Myocyte (in vitro differentiated cells): Measurements from ENCODE around the gene RFFL. TPM values are rescaled to one million over a fixed set of nuclear protein-coding genes. Genes with fewer than 3 reads are reported as not detected.

ENCODE experiments used
- DNase-seq: peaks from one replicate; pipeline ENCODE4 v3.0.0-alpha.2; 2012; ENCODE audit warnings: low read depth
- total RNA-seq: library from RNA; depleted of rRNA; stranded (reverse); fragments of >200 nt; gene quantifications from 2 replicates; pipeline ENCODE4 v1.2.3, GENCODE V29; 2014

Gene RFFL
- total RNA-seq, 1 donor from 2014 or later: 9.9 TPM

DNA sequence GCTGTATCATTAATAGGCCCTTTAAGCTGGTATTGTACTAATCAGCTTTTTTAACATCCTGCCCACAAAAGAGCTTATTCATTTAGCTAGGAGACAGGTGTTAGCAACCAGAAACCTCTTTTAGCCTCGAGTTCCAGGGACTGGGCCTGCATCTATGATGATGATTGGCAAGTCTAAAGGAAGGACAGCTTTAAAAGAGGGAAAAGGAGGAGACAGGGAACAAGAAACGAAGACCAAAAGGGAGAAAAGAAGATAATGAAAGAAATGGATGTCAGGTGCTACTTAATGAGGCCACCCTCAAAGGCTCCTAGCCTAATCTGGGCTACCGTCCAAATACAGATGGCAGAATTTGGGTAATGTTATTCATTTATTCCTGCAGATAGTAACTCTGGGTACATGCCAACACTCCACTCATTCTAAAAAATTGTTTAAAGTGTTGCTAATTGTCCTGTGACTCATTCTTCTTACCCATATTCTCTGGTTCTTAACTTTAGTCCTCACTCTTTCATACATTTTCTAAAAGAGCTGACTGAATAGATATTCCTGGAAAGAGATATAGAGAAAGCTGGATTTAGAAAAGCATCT, 18.7 kb upstream of the RFFL start:
- DNase-seq: peak; percentile 71

DNA sequence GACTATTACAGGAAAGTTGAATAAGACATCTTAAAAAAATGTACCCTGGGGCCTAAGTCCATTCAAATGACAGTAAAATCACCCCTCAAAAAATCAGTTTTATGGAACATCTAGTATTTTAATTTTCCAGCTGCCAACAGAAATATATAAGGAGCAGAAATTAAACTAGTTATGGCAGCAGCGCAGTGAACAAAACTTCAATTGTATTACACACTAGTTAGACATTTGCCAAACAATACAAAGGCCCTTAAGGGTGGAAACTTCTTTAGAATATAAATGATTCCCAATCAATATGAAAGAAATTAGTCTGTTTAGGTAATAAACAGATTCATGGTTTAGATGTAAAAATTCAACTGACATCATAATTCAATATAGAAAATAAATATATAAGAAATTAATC, 18.1 kb upstream of the RFFL start:
- no peak for DNase-seq

DNA sequence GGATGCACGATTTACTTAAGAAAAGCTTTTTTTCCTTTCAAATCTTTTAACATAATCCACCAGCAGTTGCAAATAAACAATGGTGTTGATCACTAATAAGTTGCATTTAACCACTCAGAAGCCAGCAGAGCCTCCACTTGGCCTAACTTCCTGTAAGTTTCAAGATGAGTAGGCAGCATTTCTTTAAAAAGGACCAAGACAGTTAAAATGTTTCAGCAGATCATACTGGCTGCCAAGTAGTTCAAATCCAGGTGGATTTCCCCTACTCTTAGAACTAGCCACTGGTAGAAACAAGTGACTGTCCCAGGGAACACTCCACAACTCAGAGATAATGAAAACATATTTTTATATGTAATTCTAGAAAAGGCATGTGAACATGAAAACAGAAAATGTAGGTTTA, 17.0 kb upstream of the RFFL start:
- no peak for DNase-seq

DNA sequence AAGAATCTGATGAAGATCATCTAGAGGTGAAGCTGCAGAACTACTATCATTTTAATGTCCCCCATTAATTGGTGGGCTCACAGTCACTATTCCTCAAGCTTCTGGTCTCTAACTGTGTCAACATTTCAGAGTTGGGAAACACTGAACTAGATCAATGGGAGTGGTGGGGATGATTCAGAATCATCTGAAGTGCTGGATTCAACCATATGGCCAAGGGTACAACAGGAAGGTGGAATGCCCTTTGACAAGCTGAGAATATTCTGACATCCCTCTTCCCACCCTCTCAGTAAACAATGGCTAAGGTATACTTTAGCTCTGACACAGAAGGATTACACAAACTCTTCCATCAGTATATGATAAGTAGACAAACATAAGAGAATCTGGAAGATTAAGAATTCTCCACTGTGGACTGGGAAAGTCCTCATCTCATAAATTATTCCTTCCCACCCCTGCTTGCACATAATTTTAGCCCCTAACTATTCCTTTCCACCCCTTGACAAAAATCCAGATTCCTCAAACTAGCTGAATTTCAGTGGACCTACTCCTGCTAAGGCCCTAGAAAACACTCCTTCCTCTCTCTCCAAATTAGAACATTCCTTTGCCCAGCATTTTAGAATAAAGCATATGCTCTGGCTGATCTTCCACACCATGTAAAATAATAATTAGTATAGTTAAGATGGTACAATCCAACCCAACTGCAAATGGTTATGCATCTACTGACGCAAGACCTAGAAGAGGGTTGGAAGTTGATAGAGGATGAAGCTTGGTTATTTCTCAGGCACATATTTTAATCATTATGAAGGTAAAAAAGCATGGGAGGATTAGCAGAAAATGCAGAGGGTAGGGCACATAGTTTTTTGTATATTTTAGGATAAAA, 16.3 kb upstream of the RFFL start:
- DNase-seq: no peak

DNA sequence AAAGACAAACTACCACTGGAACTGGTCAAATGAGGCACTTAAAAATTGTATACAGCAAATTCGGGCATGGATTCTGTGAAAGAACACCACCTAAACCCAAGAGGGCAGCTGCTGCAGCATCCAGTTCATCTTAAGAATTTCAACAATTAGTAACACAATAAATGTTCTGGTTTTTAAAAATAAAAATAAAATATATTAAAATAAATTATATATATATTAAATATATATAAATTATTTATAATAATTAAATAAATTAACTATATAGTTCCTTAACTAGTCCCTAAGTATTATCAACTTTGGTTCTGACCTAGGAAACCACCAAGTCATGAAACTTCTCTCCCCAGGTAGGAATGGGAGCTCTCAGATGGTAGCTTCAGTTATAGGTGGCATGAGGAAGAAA, 13.4 kb upstream of the RFFL start:
- no peak for DNase-seq

DNA sequence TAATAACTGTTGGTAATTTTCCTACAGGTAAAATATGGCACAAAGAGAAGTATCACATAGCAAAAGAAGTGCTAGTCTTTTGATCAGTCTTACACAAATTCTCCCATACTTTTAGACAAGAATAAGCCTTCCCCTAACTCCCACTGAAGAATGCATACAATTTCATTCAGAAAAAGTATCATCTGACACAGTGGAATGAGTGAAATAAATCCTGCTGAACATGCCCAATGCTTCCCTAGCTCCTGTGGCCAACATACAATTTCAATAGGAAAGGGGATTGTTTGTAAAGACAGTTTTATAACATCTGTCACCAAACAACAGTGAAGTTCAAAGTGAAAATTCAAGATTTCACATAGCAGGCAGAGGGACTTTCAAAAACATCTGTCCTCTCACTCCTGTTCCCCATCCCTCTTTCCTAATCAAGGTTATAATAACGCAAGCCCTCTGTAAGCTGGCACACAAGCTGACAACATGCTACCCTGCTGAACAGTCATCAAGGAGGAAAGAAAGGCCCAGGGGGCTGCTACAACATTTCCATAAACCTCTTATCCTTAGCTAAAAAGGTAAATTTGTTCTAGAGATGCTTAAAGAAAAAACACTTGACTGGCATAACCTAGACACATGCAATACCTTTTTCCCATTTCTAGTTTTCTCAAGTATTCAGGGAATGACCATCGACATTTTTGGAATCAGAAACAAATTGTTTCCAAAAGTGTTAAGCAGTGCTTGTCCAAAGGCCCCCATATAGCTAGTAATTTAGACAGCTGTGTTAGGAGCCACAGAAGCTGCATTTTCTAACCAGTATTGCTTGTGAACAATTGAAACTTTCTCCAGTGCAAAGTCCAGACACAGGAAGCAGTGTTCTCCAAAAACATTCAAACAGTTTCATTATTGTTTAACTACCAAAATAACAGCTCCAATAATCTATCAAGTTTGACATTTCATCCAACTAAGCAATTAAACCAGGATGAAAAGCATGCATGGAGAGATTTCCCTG, 11.5 kb upstream of the RFFL start:
- no peak for DNase-seq

DNA sequence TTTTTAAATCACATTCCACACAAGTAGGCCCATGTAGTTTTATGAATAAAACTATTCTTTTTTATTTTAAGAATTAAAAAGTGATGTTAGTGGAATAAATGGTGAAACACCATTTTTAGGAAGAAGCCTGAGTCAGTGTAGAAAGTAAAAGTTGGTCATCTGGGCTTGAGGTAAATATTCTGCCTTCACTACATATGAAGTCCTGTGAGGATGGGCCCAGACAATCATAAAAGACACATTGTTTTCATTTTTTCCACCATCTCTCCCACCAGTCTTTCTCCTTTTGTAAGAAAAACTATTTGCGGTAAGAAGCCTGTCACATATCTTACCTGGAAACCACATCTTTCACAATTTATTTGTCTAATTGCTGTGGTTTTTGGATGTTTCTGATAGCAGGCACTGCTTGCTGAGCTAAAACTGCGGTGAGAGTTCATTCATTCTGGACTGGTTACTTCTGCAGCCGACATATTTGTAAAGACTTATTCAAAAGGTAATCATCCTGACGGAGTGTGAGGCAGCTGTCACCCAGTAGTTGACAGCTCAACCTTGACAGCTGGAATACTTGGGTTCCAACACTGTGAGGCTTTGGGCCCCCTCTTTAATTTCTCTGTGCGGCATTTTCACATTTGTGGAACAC, 10.6 kb upstream of the RFFL start:
- DNase-seq: no peak

DNA sequence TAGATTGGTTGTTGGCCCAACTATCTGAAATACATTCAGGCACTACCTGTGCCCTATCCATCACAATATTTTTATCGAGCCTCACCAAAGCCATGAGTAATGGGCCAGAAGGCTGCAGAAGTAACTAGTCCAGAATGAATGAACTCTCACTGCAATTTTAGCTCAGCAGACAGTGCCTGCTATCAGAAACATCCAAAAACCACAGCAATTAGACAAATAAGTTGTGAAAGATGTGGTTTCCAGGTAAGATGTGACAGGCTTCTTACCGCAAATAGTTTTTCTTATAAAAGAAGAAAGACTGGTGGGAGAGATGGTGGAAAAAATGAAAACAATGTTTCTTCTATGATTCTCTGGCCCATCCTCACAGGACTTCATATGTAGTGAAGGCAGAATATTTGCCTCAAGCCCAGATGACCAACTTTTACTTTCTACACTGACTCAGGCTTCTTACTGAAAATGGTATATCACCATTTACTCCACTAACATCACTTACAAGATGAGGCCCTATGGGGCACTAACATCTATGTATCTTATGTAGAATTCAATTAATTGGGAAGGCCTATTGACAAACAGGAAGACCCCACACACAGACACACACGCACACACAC, 9.8 kb upstream of the RFFL start:
- DNase-seq: no peak

DNA sequence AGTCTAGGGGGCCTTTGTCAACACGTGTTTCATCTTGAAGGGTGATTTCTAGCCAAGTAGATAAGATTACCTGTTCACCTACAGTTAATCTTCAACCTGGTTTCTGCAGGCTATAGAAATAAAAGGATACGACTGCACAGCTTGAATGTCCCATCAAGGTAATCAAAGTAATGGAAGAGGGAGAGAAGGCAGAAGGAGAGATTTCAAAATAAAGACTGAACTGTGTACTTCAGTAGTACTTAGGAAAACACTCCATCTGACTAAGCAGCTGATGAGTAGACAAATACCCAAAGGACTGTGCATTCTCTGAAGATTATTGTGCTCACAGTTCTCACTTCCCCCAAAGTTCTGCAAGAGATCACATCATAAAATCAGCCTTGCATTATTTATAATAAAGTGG, 5.8 kb upstream of the RFFL start:
- DNase-seq: no peak

DNA sequence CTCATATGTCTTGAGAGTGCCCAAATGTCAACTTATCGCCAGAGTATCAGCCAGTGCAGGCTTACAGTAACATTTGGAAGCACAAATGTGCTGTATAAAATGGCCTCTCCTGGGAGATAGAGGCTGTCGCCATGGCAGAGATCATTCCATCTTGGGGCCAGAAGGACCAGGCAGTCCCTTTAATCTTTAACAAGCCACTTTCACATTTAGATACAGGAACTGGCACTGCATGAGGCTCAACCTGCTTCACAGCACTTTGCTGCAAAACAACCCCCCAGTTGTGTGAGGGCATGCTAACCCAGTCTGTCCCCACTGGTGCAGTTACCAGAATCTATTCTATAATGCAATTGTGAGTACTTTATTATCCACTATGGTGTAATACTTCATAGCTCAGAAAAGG, 4.7 kb upstream of the RFFL start:
- no peak for DNase-seq

DNA sequence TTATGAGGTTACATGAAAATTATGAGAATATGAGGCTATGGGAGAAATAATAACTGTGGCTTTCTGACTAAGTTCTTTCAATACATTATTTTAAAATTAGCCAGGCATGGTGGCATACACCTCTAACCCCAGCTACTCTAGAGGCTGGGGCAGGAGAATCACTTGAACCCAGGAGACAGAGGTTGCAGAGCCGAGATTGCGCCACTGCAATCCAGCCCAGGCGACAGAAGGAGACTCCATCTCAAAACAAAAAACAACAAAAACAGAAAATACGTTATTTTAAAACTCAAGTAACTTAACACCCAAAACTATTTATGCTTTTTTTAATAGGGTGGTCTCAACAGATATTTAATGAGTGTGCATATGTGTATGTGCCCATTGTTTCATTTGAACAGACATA, 2.4 kb upstream of the RFFL start:
- no peak for DNase-seq

DNA sequence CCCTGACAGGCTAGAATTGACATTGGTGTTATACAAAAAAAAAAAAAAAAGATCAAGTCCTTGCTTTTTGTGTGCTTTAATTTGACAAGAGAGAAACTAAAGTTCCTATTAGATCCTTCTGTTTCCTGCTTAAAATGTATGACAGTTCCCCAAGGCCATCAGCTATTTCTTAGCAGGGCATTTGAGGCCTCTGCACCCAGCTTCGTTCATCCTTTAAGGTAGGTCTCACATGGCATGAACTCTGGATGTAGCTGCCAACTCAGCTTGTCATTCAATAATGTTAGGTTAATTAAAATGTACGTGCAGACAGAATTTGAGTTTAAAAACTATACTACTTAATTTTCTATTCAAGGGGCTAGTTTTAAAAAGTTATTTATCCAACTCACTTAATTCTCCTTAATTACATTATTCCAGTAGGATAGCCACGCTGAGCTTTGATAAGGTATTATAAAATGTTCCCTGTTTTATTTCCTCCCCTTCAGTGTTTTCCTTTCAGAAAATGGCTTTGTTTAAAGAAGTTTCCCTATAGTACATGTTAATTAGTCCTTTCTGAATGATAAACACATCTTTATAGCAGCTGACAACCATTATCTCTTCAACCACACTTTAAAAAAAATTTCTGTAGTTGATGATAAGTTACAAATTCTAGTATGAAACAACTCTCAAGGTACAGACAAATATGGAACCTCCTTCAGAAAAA, 1.2 kb upstream of the RFFL start:
- no peak for DNase-seq

DNA sequence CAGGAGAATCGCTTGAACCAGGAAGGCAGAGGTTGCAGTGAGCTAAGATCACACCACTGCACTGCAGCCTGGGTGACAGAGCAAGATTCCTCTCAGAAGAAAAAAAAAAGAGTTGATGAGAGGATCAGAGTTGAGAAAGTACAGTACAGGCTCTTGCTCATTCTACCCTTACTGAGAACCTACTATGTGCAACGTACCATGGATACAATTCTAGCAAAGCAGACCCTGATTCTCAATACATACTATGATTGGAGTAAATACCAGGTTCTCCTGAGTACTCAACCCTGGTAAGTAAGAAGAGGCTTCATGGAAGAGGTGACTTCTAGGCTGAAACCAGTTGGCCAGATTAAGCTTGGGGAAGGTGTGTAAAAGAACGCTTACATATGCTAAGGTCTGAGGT, 1.2 kb downstream of the RFFL start:
- no peak for DNase-seq

DNA sequence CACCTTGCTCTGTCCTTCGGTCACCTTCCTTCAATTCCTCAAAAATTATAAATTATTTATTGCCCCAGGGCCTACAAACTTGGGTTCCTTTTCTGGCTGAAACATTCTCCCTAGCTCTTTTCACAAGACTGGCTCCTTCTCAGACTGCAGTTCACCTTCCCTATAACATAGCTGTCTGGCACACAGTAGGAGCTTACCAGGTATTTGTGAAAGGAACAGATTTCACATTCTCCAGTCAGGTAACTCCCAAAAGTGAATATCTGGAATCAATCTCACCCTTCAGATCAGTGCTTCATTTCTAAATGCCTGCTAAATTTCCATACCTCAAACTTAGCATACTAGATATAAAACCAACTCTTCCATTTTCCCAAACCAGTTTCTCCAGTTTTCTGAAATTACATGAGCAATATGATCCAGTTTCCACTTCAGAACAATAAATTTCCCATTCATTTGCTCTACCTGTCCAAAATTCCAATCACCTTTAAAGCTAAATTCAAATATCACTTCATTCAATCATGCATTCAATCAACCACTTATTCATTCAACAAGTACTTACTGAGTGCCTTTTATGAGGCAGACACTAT, 6.1 kb downstream of the RFFL start:
- no peak for DNase-seq

DNA sequence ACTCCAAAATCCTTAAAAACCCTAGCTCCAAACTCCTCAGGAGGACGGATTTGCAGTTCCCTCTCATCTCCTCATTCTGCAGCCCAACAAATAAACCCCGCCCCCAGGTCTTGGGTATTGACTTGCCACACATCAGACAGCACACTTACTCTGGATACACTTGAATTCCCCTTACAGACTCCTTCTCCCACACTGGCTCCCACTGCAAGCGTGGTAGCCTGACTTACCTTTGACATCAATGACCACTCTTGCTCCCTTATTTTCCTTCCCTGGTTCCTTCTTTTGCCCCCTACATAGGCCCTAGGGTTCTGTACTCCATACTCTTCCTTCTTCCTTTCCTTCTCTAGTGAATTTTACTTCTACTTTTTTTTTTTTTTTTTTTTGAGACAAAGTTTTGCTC, 7.5 kb downstream of the RFFL start:
- peak; percentile 5 for DNase-seq

DNA sequence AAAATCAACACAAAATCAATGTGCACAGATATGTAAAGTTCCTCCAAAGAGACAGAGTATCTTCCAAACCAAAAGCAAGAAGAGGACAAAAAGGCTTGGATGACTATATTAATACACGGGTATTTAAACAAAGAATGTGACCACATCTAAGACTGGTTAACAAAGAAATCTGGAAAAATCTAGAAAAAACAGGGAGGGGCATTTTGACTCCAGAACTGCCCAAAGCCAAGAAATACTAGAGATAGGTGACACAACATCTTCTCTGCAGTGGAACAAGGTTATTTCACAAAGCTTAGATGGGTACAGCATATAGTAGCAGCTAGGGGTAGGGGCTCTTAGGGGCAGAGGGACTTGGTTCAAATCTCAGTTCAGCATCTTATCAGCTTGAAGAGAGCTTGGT, 10.3 kb downstream of the RFFL start:
- no peak for DNase-seq

DNA sequence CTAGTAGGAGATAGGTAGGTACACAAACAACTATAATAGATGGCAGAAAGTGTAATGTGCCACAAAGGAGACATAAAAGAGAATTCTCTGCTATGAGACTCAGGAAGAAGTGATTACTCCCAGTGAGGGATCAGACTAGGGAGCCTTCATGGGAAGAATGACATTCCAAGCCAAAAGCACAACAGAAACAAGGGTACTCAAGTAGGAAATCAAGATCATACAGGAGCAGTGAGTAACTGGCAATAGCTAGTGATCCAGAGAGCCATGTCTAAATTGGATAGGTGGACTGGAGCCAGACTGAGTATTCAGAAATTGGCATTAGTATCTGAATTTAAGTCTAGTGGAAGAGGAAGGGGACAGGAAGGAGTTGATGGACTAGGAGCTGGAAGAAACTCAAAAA, 10.7 kb downstream of the RFFL start:
- no peak for DNase-seq

DNA sequence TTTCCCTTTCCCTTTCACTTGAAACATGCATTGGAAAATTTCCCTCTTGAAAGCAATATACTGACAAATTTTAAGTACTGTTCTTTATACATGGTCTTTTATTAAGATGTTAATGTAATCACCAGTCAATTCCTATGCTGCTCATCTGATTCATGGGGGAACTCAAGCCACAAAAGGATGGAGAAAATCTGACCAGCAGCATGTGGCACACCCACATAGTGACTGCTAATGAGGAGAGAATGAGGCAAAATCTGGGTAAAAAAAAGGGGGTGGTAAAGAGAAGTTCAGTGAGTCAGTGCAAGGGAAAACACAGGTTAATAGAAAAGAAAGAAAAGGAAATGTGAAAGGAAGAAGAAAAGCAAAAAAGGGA, 11.3 kb downstream of the RFFL start:
- no peak for DNase-seq

DNA sequence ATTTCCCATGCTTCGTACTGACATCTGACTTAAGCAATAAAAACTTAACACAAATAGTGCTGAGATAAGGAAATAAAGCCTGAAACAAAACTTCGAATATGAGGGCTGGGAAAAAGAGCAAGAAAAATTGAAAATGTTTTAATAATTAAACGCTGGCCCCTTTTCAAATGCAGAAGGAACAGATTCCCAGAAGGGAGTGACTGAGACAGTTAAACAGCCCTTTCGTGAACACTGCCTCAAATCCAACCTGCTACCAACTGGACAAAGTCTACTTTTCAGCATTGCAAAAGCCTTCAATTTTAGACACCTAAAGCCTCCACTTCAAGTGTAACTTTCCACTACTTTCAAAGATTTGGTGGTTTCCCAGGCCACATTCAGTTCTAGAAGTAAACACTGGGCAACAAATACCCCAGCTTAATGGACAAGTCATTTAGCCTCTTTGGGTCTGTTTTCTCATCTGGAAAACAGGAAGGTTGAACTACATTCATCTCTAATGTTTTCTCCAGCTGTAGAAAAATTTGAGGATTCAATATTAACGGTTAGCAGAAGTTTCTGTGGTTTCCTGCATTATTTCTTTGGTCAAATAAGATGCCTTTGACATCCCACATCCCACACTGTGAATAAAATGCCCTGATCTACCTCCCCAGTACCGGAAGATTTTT, 11.8 kb downstream of the RFFL start:
- peak; percentile 27 for DNase-seq
